GM18909 (cell line): ENCODE data around the gene AUTS2.

Experiments used
- ATAC-seq: cut with Tn5 transposase; IDR thresholded peaks from one replicate; pipeline ENCODE4 v1.9.1; 2021; ENCODE audit warnings: mild to moderate bottlenecking; ENCODE audit not compliant: unreplicated experiment, poor library complexity

AUTS2 gene

DNA sequence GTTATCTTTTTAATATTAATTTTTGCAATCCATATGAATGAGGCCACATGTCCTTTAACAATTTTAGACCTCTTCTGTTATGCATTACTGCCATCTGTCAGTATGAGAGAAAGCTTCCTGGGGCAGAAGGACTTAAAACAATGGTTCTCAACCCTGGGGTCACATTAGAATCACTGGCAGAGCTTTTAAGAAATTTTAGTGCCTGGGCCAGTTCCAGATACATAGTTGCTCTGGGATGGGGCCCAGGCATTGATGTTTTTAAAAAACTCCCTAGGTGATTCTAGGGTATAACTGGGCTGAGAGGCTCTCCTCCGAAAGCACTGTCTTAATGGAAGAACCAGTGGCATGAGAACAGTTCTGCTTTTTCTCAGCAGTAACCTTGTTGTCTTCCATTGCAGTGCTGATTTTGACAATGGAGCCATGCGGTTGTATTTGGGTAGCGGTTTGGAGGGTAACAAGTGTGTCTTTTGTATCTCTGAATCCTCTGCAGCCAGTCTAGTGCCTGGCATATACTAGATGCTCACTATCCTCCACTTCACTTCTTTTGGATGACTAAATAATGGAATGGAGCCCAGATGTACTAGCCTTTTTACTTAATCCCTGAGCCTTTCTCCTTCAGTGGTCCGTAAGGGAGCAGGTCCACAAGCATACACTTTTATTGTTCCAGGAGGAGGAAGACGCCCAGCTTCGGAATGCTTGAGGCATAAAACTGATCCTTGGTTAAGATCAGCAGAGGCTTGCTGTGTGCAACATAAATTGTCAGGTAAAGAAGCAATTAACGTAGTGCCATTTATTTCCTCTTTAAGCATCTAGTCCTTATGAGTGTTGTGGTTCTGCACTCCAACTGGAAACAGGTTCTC lies 227.1 kb downstream of the AUTS2 start:
- peak; percentile 44 for ATAC-seq

- ATAC-seq: no peak
Measured at GRCh38 chr7:69826283-69826682, 228.0 kb downstream of the AUTS2 start.

GRCh38 chr7:69827140-69827539 lies 228.9 kb downstream of the AUTS2 start:
- ATAC-seq: no peak

DNA sequence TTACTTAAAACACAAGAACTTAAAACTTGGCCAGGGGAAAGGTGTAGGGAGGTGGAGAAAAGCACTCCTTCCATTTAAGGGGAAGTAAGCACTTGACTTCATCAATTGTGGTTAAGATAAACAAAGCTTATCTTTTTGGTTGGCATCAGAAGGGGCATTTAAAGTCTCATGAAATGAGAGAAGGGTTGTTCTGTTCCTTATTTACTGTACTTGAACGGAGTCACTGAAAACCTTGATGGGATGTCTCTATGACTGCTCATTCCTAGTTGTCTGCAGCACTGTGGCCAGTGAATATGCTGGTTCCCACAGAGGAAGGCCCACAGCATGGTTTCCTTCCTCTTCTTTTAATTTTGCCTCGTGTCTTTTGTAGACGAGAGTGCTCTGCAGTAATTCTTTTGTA lies 229.3 kb downstream of the AUTS2 start:
- no peak for ATAC-seq

- no peak for ATAC-seq
Measured at GRCh38 chr7:69832356-69832755, 234.1 kb downstream of the AUTS2 start.

- no peak for ATAC-seq
Measured at GRCh38 chr7:69833964-69834363, 235.7 kb downstream of the AUTS2 start.

DNA sequence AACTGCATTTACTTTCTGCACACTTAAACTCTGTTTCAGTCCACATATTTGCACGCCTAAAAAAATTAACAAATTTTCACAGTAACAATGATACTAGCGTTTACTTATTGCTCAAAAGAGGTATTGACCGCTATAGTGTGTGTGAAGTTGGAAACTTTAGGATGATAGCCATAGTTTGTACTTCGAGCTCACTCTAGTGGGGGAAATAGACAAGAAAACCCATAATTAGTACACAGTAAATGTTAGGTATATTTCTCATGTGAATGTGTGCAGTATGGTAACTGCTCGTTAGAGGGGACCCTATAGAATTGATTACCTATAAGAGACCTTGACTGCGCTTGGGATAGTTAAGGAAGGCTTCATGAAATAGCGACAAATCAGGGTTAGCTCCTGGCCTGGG lies 238.4 kb downstream of the AUTS2 start:
- ATAC-seq: no peak

DNA sequence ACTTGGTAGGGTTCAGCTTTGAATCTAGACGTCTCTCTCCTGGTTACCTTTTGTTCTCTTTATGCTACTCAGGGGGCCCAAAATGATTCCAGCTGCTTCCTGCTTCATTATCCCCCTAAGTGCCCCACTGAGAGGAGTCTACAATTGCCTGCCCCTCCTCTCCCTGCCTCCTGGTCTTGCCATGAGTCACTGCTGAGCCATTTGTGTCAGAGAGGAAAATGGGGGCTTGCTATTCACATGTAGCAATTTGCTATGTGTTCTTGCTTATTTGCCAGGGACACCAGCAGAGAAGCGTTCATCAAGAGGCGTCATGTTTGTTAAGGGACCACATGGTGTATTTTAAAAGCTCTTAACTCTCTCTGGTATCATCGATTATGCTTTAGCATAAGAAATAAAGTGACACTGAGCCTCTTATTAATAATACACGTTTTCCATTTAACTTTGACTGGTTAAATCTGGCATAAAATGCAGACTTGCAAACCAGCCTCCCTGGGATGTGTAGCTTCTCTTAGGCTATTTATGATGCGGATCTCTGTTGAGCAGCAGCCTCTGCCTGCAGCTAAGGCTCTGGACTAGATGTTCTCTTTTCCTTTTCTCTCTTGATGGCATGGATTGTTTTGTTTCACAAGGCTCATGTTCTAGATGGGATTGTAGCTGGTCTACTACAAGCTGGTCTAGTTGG lies 239.3 kb downstream of the AUTS2 start:
- ATAC-seq: no peak

DNA sequence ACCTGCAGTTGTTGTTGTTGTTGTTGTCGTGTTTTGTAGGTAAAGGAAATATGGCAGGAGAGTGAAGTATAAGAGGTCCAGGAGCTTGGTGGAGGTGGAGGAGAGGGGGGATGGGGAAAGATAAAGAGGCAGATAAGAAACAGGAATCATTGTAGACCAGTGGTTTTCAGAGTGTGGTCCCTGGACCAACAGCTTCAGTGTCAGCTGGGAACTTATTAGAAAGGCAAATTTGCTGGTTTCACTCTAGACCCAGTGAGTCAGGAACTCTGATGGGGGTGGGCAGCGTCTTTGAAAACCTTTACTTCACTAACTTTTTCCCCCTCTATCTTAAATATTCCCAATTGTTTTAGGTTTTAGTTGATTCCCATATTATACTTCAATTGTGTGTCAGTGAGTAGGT lies 241.5 kb downstream of the AUTS2 start:
- no peak for ATAC-seq

- no peak for ATAC-seq
Measured at GRCh38 chr7:69840248-69840647, 242.0 kb downstream of the AUTS2 start.

DNA sequence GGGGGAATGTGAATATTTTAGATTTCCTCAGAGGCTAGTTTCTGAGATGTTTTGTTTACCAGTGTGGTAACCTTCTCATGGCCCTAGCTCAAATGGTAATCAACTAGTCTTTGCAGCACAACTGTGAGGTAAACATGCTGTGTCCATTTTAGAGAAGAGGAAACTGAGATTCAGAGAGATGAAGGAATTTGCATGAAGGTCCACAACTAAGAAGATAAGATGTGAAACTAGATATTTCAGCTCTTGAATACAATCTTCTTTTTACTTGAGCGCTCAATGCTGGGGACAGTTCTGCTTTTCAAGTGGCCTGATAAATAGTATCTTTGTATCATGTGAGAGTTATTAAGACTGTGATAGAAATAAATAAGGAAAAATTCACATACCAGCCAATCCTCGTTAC lies 245.4 kb downstream of the AUTS2 start:
- ATAC-seq: peak; percentile 51

GRCh38 chr7:69844264-69844868 lies 246.1 kb downstream of the AUTS2 start:
- ATAC-seq: peak; percentile 40

- ATAC-seq: no peak
Measured at GRCh38 chr7:69845721-69846495, 247.6 kb downstream of the AUTS2 start.

DNA sequence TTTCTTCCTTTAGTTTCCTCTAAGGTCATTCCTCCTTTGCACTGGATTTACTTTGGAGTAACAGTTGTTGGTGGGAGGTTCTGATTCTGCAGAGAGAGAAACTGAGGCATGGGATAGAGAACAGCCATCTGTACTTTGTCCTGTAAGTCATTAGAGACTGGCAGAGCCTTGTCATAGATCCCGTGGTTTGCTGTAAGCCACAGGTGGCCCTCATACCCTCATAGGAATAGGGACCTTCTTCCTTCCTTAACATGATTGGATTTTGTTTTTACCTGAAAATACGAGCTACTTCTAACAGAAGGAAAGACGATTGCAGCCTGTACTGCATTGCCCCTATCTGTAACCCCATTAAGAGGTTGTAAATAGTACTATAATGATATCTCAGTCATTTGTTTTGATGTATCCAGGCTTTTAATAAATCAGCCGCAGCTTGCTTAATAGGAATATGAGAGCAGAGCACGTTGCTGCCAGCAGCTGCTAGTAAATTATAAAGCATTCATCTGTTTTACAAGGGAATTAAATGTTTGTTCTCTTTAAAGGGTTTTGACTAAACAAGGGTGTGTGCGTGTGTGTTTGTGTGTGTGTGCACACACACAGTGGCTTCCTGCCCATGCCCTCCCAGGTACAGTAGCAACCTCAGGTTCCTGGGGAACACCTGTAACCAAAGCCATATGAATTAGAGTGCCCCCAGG lies 249.8 kb downstream of the AUTS2 start:
- ATAC-seq: no peak

GRCh38 chr7:69849268-69849667 lies 251.0 kb downstream of the AUTS2 start:
- no peak for ATAC-seq

- ATAC-seq: no peak
Measured at GRCh38 chr7:69857014-69857413, 258.7 kb downstream of the AUTS2 start.

DNA sequence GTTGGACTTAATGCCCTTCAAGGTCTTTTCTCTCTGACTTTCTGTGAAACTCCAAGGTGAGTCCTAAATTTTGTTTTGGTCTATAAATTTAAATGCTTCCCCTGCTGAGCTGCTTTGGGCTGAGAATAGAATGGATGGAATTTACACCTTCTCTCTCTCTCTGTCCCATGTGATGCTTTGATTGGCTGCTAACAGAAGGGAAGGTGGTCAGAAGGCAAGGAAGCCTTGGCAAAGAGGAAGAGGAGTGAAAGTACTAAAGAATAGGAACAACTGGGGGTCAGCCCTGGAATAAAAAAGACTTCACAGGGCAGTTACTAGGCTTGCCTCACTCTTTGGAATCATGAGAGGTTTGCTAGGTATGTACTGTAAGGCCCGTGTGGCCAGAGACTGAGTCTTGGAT lies 260.2 kb downstream of the AUTS2 start:
- no peak for ATAC-seq

DNA sequence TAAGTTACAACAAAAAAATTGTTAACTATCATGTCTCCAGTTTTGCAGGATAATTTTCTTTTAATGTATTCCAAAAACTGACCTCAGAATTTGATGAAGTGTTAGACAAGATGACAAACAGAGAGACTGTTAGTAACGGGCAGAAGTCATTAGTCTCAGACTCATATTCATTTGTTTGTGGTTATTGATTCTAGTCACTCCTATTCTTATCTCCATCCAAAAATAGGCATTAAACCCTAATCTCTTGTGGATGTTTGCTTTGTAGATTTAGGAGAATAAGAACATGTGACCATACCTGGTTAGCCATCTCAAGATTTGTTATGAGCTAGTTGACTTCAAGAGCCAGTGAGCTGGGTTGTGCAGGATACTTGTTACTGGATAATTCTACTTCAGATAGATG lies 261.1 kb downstream of the AUTS2 start:
- no peak for ATAC-seq

DNA sequence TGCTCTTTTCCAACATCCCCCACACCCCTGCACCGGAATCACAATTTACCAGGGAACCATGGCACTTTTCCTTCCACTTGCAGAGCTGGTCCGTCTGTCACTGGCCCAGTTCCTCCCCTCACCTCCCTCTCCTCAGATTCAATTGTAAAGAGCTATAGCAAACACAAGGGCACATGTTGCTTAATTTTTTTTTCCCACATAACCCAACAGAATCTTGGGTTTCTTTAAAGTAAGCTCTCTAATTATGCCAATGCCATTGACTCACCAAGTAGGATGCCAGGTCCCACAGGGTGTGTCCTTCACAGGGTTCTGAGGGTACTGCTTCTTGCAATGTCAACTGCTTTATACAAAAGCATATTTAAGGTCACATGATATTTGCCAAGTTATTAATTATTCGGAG lies 262.2 kb downstream of the AUTS2 start:
- no peak for ATAC-seq
